Lung (tissue), 12 donors: ENCODE measurements around the gene GPR137C. TPM values are rescaled to one million over a fixed set of nuclear protein-coding genes. Genes with fewer than 3 reads are reported as not detected.

Experiments
- ATAC-seq: fragments of 200-7000 bp; cut with Tn5 transposase; one replicate; pipeline ENCODE4 v1.9.1; 2020; ENCODE audit warnings: moderate number of reproducible peaks; ENCODE audit not compliant: insufficient read depth, low FRiP score
- DNase-seq, 3 donors: peaks; one replicate each; pipeline ENCODE4 v3.0.0-alpha.2; 2013 to 2017
- H3K27ac ChIP-seq, 2 donors: one replicate each; pipeline ENCODE4 v1.5.1; 2013; ENCODE audit warnings: mild to moderate bottlenecking in 2 of 2, moderate library complexity in 2 of 2, control low read depth in 1 of 2, inconsistent platforms in 1 of 2, low read depth in 1 of 2, low read length in 1 of 2
- H3K27me3 ChIP-seq, 3 donors: one replicate each; pipeline ENCODE4 v1.5.1; 2013; ENCODE audit warnings: low read length in 2 of 3; ENCODE audit not compliant: control insufficient read depth in 3 of 3, insufficient read depth in 3 of 3
- H3K36me3 ChIP-seq, 4 donors: one replicate each; pipeline ENCODE4 v1.5.1; 2013; ENCODE audit warnings: low read length in 4 of 4, mild to moderate bottlenecking in 1 of 4, moderate library complexity in 1 of 4; ENCODE audit not compliant: control insufficient read depth in 4 of 4, insufficient read depth in 4 of 4
- H3K4me1 ChIP-seq, 5 donors: one replicate each; pipeline ENCODE4 v1.5.1; 2013; ENCODE audit warnings: low read length in 5 of 5, mild to moderate bottlenecking in 2 of 5, moderate library complexity in 1 of 5; ENCODE audit not compliant: control insufficient read depth in 5 of 5, insufficient read depth in 5 of 5
- H3K4me3 ChIP-seq: one replicate; pipeline ENCODE4 v1.5.1; 2013; ENCODE audit warnings: mild to moderate bottlenecking, control low read depth, moderate library complexity
- H3K9ac ChIP-seq, 2 donors: one replicate each; pipeline ENCODE4 v1.5.1; 2013; ENCODE audit warnings: low read length in 2 of 2, control low read depth in 1 of 2; ENCODE audit not compliant: insufficient read depth in 1 of 2
- H3K9me3 ChIP-seq, 4 donors: one replicate each; pipeline ENCODE4 v1.5.1; 2013; ENCODE audit warnings: low read length in 3 of 4, mild to moderate bottlenecking in 1 of 4, moderate library complexity in 1 of 4; ENCODE audit not compliant: control insufficient read depth in 4 of 4, insufficient read depth in 3 of 4
- WGBS, 2 donors: extraction: QIAGEN DNeasy Blood & Tissue Kit; methylation state at CpG; one replicate each; pipeline ENCODE4 v1.1.7; 2013; 5-methylcytosine and 5-hydroxymethylcytosine counted together
- polyA plus RNA-seq, 2 donors: library from polyadenylated mRNA; stranded (reverse); fragments of 200-250 nt; gene quantifications; one replicate each; pipeline ENCODE4 v1.2.1, GENCODE V29; 2013
- total RNA-seq, 2 donors: library from RNA; depleted of rRNA in 1 of 2; stranded (reverse); fragments of >200 nt in 1 of 2; gene quantifications; one replicate each; pipeline ENCODE4 v1.2.1, GENCODE V29; 2014 to 2021
- TF ChIP-seq, protein P1 (sequence below): IDR thresholded peaks from 2 replicates; pipeline ENCODE4 v1.5.1; 2012; ENCODE audit warnings: mild to moderate bottlenecking; ENCODE audit errors: control extremely low read depth, extremely low read depth
- donor health status: control.
- donor health status: control.
- donor health status: Bipolar disorder and iron deficiency.
- donor health status: healthy.
- donor health status: DM: yes; HTN: yes; CAD: no.

GPR137C gene
- total and polyA plus RNA-seq, 4 donors: 0.26 to 7.0 (median 0.65) TPM

DNA sequence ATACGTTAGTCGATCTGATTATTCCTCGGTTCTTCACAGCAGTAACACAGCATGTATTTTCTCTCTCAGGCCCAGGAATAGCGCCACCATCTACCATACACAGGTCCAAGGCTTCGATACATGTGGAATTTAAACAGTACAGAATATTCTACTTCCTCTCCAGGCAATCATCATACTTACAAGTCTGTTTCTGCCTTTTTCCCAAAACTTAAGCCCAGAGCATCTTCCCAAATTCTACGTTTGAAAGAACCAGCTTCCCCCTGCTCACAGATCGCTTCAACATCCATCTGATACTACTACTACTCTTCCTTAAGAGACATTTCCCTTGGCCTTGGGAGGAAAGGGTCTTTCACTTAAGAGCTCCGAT lies 957 bp upstream of the GPR137C start:
- Histone ChIP-seq H3K36me3 (no peaks in the 10 kb centered on the region), H3K27me3 (no peaks in the 10 kb centered on the region), H3K9ac (peak overlapping the region; percentile 58 to 83), H3K27ac (peak overlapping the region; percentile 75 to 92), H3K4me1 (peaks cover 0 to 15% (median 0%) of the 10 kb centered on the region in 5 donors), H3K9me3 (no peaks in the 10 kb centered on the region), H3K4me3 (peak overlapping the region; percentile 90)
- TF ChIP-seq, protein P1, sequence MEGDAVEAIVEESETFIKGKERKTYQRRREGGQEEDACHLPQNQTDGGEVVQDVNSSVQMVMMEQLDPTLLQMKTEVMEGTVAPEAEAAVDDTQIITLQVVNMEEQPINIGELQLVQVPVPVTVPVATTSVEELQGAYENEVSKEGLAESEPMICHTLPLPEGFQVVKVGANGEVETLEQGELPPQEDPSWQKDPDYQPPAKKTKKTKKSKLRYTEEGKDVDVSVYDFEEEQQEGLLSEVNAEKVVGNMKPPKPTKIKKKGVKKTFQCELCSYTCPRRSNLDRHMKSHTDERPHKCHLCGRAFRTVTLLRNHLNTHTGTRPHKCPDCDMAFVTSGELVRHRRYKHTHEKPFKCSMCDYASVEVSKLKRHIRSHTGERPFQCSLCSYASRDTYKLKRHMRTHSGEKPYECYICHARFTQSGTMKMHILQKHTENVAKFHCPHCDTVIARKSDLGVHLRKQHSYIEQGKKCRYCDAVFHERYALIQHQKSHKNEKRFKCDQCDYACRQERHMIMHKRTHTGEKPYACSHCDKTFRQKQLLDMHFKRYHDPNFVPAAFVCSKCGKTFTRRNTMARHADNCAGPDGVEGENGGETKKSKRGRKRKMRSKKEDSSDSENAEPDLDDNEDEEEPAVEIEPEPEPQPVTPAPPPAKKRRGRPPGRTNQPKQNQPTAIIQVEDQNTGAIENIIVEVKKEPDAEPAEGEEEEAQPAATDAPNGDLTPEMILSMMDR: no peak
- DNase-seq (peak; percentile 31 to 74 (median 58)), ATAC-seq (no peak)
- WGBS, 2 donors: 0 to 1% methylated on average over 8 of the region's 8 CpGs

DNA sequence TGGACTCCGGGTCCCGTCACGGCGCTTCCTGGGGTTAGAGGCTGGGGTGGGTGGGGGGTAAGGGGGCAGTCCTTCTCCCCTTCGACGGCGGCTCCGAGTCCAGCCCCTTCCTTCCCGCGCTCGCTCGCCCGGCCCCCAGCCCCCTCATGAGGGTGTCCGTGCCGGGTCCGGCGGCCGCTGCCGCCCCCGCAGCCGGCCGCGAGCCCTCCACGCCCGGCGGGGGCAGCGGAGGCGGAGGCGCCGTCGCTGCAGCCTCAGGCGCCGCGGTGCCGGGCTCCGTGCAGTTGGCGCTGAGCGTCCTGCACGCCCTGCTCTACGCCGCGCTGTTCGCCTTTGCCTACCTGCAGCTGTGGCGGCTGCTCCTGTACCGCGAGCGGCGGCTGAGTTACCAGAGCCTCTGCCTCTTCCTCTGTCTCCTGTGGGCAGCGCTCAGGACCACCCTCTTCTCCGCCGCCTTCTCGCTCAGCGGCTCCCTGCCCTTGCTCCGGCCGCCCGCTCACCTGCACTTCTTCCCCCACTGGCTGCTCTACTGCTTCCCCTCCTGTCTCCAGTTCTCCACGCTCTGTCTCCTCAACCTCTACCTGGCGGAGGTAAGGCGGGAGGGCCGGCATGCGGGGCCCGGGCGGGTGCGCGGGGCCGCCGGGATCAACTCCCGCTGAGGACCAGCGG lies 500 bp downstream of the GPR137C start:
- Histone ChIP-seq H3K27me3 (no peaks in the 10 kb centered on the region), H3K4me1 (peaks cover 0 to 15% (median 0%) of the 10 kb centered on the region in 5 donors), H3K36me3 (no peaks in the 10 kb centered on the region), H3K27ac (peak overlapping the region; percentile 3 to 37), H3K4me3 (peak overlapping the region; percentile 64), H3K9me3 (no peaks in the 10 kb centered on the region), H3K9ac (peak overlapping the region; percentile 65 to 99)
- 0 to 1% methylated on average over 49 to 69 of the region's 69 CpGs for WGBS, 2 donors
- no peak for ATAC-seq
- DNase-seq: peak; percentile 43 to 59 (median 53)
- TF ChIP-seq, protein P1: no peak

DNA sequence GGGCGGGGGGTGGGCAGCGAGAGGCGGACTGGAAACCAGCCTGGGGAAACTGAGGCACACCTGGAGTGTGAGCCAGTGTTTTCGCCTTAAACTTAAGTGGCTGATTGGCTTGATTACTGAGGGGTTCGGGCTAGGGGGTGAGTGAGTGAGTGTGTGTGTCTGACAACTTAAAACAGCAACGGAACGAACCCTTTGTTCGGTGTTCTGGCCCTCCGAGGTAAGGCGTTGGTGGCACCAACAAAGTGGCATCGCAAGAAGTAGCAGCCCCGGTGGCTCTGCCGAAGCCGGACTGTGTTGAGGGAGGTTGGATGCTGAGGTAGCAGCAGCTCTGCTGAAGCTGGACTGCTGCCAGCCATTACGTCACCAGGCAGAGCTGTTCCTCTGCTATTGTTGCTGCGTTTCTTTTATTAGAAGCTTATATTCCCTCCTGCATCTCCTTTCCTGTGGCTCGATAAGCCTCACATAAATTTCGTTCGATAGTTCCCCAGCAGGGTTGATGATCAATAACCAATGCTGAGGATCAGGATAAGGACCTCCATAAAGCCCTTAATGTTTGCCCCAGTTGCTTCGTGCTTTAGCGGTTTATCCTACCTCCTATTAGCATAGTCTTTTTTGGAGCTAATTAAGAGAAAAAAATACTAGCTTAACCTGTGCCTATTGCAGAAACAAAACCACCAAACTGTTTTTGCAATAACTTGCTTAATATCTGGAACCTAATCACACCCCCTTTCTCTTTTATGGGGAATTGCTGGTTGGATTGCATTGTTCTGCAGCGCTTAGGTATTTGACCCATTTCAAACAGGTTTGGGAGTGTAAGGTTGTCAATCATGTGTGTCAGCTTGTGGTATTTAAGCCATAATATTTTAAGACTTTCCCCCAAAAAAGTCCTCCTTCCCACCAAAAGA lies 1.3 kb downstream of the GPR137C start:
- peaks cover 0 to 15% (median 0%) of the 10 kb centered on the region in 5 donors for H3K4me1 ChIP-seq
- H3K36me3 ChIP-seq: no peaks in the 10 kb centered on the region
- DNase-seq: peak; percentile 93 to 97 (median 95)
- no peaks in the 10 kb centered on the region for H3K27me3 ChIP-seq
- no peak for ATAC-seq
- H3K4me3 ChIP-seq: peak overlapping the region; percentile 64
- no peaks in the 10 kb centered on the region for H3K9me3 ChIP-seq
- TF ChIP-seq, protein P1: no peak
- 4 to 5% methylated on average over 22 of the region's 22 CpGs for WGBS, 2 donors
- H3K9ac ChIP-seq: peak overlapping the region; percentile 65 to 99
- H3K27ac ChIP-seq: no peak overlapping the region
